HCT116 (cell line): ENCODE results near the gene SNAP29. TPM values are rescaled to one million over a fixed set of nuclear protein-coding genes. Genes with fewer than 3 reads are reported as not detected.

Experiments used
- ATAC-seq: fragments of 200-7000 bp; cut with Tn5 transposase; 2 replicates; pipeline ENCODE4 v1.9.1; 2020; ENCODE audit warnings: mild to moderate bottlenecking, moderate library complexity
- BruUV-seq: library from RNA; stranded (reverse); fragments of 400-500 nt; replicated peaks from 2 replicates; lab custom pipeline; 2021; lab: Mats Ljungman, UMichigan
- CTCF ChIA-PET: fragments of 300-600 bp; sonication (Branson Sonifier 250); formaldehyde crosslinking; loops from one replicate; lab custom pipeline; 2021; ENCODE audit warnings: antibody characterized with exemption; lab: Charles Lee
- POLR2A ChIA-PET: fragments of 300-600, 350-600 bp; sonication (Branson Sonifier 250); formaldehyde crosslinking; loops from one replicate; lab custom pipeline; 2021; ENCODE audit warnings: antibody characterized with exemption; lab: Charles Lee
- RAD21 ChIA-PET, 2 experiments: fragments of 300-600 bp; sonication (Branson Sonifier 250); formaldehyde crosslinking; loops; one replicate each; lab custom pipeline; 2023; ENCODE audit warnings: low total read pairs in 2 of 2; ENCODE audit not compliant: uncharacterized antibody in 2 of 2, unreplicated experiment in 2 of 2, low non-redundant PET in 1 of 2; lab: Charles Lee
- DNase-seq: peaks from one replicate; pipeline ENCODE4 v3.0.0-alpha.2; 2010; ENCODE audit warnings: low read depth, low spot score
- H2AFZ ChIP-seq: fragments of 200-600 bp; shearing (Covaris generic), sonication (generic); 2 replicates; pipeline ENCODE4 v1.6.1; 2017; ENCODE audit warnings: low read depth, mixed run types, mixed read lengths, antibody characterized with exemption, low read length; ENCODE audit not compliant: poor library complexity, severe bottlenecking
- H3K27ac ChIP-seq: 2 replicates; pipeline ENCODE4 v1.5.1; 2012; ENCODE audit warnings: low read depth, low read length
- H3K27me3 ChIP-seq: fragments of 200-600 bp; sonication (generic); 2 replicates; pipeline ENCODE4 v1.6.1; 2016; ENCODE audit warnings: mixed run types, low read length, mixed read lengths; ENCODE audit not compliant: insufficient read depth
- H3K36me3 ChIP-seq, 2 experiments: fragments of 200-500 bp in 1 of 2; fragments of 200-600 bp in 1 of 2; sonication (Bioruptor generic) in 1 of 2; sonication (generic) in 1 of 2; 2 replicates each; pipeline versions ENCODE4 v1.5.1 to v1.6.1; 2014 to 2016; ENCODE audit warnings: low read length in 2 of 2, inconsistent platforms in 1 of 2, mixed read lengths in 1 of 2, mixed run types in 1 of 2; ENCODE audit not compliant: insufficient read depth in 2 of 2, control insufficient read depth in 1 of 2
- H3K4me1 ChIP-seq, 2 experiments: fragments of 200-600 bp in 1 of 2; sonication (generic) in 1 of 2; 2 replicates each; pipeline versions ENCODE4 v1.5.1 to v1.6.1; 2012 to 2017; ENCODE audit warnings: low read length in 2 of 2, inconsistent platforms in 1 of 2, mild to moderate bottlenecking in 1 of 2, mixed read lengths in 1 of 2, mixed run types in 1 of 2, moderate library complexity in 1 of 2; ENCODE audit not compliant: insufficient read depth in 2 of 2, control insufficient read depth in 1 of 2
- H3K4me2 ChIP-seq: fragments of 200-600 bp; sonication (generic); 2 replicates; pipeline ENCODE4 v1.6.1; 2017; ENCODE audit warnings: mixed run types, low read length, mixed read lengths
- H3K4me3 ChIP-seq, 2 experiments: fragments of 200-600 bp in 1 of 2; sonication (generic) in 1 of 2; replicated peaks in 1 of 2; 2 replicates each; pipeline ENCODE4 v1.5.1; 2011 to 2016; ENCODE audit warnings: low read length in 2 of 2, control low read depth in 1 of 2, low read depth in 1 of 2, mild to moderate bottlenecking in 1 of 2, mixed read lengths in 1 of 2, mixed run types in 1 of 2
- H3K79me2 ChIP-seq: fragments of 200-600 bp; sonication (generic); 2 replicates; pipeline ENCODE4 v1.6.1; 2017; ENCODE audit warnings: mild to moderate bottlenecking, mixed run types, low read length, moderate library complexity, mixed read lengths; ENCODE audit not compliant: insufficient read depth
- H3K9ac ChIP-seq: fragments of 200-600 bp; sonication (generic); 2 replicates; pipeline ENCODE4 v1.6.1; 2016; ENCODE audit warnings: low read length, mixed read lengths
- H3K9me2 ChIP-seq: fragments of 200-600 bp; sonication (generic), shearing (Covaris generic); 2 replicates; pipeline ENCODE4 v1.6.1; 2017; ENCODE audit warnings: mixed run types, mild to moderate bottlenecking, moderate library complexity; ENCODE audit not compliant: insufficient read depth
- H3K9me3 ChIP-seq, 2 experiments: fragments of 200-500 bp in 1 of 2; fragments of 200-600 bp in 1 of 2; sonication (Bioruptor generic) in 1 of 2; sonication (generic) in 1 of 2; 2 replicates each; pipeline ENCODE4 v1.6.1; 2014 to 2017; ENCODE audit warnings: low read length in 2 of 2, mixed read lengths in 2 of 2, inconsistent platforms in 1 of 2, low read depth in 1 of 2, mild to moderate bottlenecking in 1 of 2, mixed run types in 1 of 2, moderate library complexity in 1 of 2; ENCODE audit not compliant: control insufficient read depth in 1 of 2, insufficient read depth in 1 of 2
- H4K20me1 ChIP-seq: fragments of 200-600 bp; sonication (generic), shearing (Covaris generic); 2 replicates; pipeline ENCODE4 v1.6.1; 2017; ENCODE audit warnings: mixed run types, mild to moderate bottlenecking, moderate library complexity; ENCODE audit not compliant: insufficient read depth
- ATF3 ChIP-seq: IDR thresholded peaks from 2 replicates; pipeline ENCODE4 v1.6.1; 2012
- CEBPB ChIP-seq: IDR thresholded peaks from 2 replicates; pipeline ENCODE4 v1.6.1; 2012; ENCODE audit warnings: low read depth
- CTCF ChIP-seq, 3 experiments: fragments of 200-600 bp in 1 of 3; sonication (generic) in 1 of 3; IDR thresholded peaks in 2 of 3; conservative IDR thresholded peaks in 1 of 3; 2 replicates each; pipeline ENCODE4 v1.5.1; 2012 to 2017; ENCODE audit warnings: low read depth in 2 of 3, low read length in 2 of 3, antibody characterized with exemption in 1 of 3, borderline replicate concordance in 1 of 3, control low read depth in 1 of 3, mild to moderate bottlenecking in 1 of 3, mixed read lengths in 1 of 3, mixed run types in 1 of 3, moderate library complexity in 1 of 3; ENCODE audit not compliant: insufficient read depth in 1 of 3
- EZH2 ChIP-seq: fragments of 200-600 bp; sonication (generic); IDR thresholded peaks from 2 replicates; pipeline ENCODE4 v1.6.1; 2017; ENCODE audit warnings: antibody characterized with exemption, mixed run types
- FOSL1 ChIP-seq: IDR thresholded peaks from 2 replicates; pipeline ENCODE4 v1.6.1; 2012; ENCODE audit warnings: low read depth
- SRF ChIP-seq: IDR thresholded peaks from 2 replicates; pipeline ENCODE4 v1.6.1; 2012; ENCODE audit warnings: low read depth
- TCF7L2 ChIP-seq: IDR thresholded peaks from 2 replicates; pipeline ENCODE4 v1.7.0; 2011; ENCODE audit warnings: borderline replicate concordance, inconsistent platforms; ENCODE audit not compliant: insufficient read depth, insufficient read length; ENCODE audit errors: extremely low read depth
- intact Hi-C: fragments of 100-400 bp; cut with micrococcal nuclease; formaldehyde crosslinking; loops from 2 replicates; pipeline ENCODE4 v1.10.0; 2022
- total RNA-seq: library from RNA; stranded (reverse); gene quantifications from one replicate; pipeline ENCODE4 v1.2.1, GENCODE V29; 2021; ENCODE audit not compliant: unreplicated experiment
- TF ChIP-seq, protein P1 (sequence below): IDR thresholded peaks from 2 replicates; pipeline ENCODE4 v1.6.1; 2012
- TF ChIP-seq, protein P2 (sequence below): IDR thresholded peaks from 2 replicates; pipeline ENCODE4 v1.6.1; 2011; ENCODE audit warnings: mild to moderate bottlenecking, low read length, moderate library complexity; ENCODE audit not compliant: insufficient replicate concordance; ENCODE audit errors: extremely low read depth
- TF ChIP-seq, protein P3 (sequence below): IDR thresholded peaks from 2 replicates; pipeline ENCODE4 v1.6.1; 2012; ENCODE audit warnings: low read depth

SNAP29 gene
- total RNA-seq, 1 experiment from 2014 or later = 27.3 TPM

GRCh38 chr22:20833225-20833665 is 25.6 kb upstream of the SNAP29 start:
- Histone ChIP-seq H3K27me3 (no peaks in the 10 kb centered on the region), H3K4me1 (no peaks in the 10 kb centered on the region), H4K20me1 (no peaks in the 10 kb centered on the region), H3K9ac (no peak overlapping the region), H3K4me2 (no peak overlapping the region), H3K4me3 (no peak overlapping the region), H3K79me2 (no peaks in the 10 kb centered on the region), H3K36me3 (peaks cover 0 to 5% of the 10 kb centered on the region in 2 experiments; a peak in 2 of 4 replicates), H3K9me2 (no peaks in the 10 kb centered on the region), H3K27ac (no peak overlapping the region), H3K9me3 (no peaks in the 10 kb centered on the region), H2AFZ (no peak overlapping the region)
- intact Hi-C loops = no loop called here
- no TSS peak for BruUV-seq
- TF ChIP-seq CTCF (IDR thresholded peaks at IDR 0.05 in 2 of 3, conservative IDR thresholded peaks at IDR 0.05 in 1 of 3; ENCODE audit: borderline replicate concordance in 1 of 3, insufficient read depth in 1 of 3, low read depth in 2 of 3, low read length in 2 of 3) = no peak
- no peak for TF ChIP-seq ATF3
- no peak for TF ChIP-seq CEBPB
- TF ChIP-seq, protein P1, sequence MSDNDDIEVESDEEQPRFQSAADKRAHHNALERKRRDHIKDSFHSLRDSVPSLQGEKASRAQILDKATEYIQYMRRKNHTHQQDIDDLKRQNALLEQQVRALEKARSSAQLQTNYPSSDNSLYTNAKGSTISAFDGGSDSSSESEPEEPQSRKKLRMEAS = no peak
- TF ChIP-seq, protein P2, sequence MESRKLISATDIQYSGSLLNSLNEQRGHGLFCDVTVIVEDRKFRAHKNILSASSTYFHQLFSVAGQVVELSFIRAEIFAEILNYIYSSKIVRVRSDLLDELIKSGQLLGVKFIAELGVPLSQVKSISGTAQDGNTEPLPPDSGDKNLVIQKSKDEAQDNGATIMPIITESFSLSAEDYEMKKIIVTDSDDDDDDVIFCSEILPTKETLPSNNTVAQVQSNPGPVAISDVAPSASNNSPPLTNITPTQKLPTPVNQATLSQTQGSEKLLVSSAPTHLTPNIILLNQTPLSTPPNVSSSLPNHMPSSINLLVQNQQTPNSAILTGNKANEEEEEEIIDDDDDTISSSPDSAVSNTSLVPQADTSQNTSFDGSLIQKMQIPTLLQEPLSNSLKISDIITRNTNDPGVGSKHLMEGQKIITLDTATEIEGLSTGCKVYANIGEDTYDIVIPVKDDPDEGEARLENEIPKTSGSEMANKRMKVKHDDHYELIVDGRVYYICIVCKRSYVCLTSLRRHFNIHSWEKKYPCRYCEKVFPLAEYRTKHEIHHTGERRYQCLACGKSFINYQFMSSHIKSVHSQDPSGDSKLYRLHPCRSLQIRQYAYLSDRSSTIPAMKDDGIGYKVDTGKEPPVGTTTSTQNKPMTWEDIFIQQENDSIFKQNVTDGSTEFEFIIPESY = no peak
- no peak for TF ChIP-seq EZH2
- no peak for TF ChIP-seq TCF7L2
- no peak for TF ChIP-seq FOSL1
- TF ChIP-seq, protein P3, sequence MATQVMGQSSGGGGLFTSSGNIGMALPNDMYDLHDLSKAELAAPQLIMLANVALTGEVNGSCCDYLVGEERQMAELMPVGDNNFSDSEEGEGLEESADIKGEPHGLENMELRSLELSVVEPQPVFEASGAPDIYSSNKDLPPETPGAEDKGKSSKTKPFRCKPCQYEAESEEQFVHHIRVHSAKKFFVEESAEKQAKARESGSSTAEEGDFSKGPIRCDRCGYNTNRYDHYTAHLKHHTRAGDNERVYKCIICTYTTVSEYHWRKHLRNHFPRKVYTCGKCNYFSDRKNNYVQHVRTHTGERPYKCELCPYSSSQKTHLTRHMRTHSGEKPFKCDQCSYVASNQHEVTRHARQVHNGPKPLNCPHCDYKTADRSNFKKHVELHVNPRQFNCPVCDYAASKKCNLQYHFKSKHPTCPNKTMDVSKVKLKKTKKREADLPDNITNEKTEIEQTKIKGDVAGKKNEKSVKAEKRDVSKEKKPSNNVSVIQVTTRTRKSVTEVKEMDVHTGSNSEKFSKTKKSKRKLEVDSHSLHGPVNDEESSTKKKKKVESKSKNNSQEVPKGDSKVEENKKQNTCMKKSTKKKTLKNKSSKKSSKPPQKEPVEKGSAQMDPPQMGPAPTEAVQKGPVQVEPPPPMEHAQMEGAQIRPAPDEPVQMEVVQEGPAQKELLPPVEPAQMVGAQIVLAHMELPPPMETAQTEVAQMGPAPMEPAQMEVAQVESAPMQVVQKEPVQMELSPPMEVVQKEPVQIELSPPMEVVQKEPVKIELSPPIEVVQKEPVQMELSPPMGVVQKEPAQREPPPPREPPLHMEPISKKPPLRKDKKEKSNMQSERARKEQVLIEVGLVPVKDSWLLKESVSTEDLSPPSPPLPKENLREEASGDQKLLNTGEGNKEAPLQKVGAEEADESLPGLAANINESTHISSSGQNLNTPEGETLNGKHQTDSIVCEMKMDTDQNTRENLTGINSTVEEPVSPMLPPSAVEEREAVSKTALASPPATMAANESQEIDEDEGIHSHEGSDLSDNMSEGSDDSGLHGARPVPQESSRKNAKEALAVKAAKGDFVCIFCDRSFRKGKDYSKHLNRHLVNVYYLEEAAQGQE = no peak
- TF ChIP-seq SRF = no peak
- ChIA-PET POLR2A (no interaction called here), CTCF (no interaction called here), RAD21 (no interaction called here)
- DNase-seq = no peak
- no peak for ATAC-seq
